Left cardiac atrium (tissue), 4 donors: ENCODE data around the gene DGLUCY. TPM values are rescaled to one million over a fixed set of nuclear protein-coding genes. Genes with fewer than 3 reads are reported as not detected.
A peak's percentile ranks its signal among the peaks of the same experiment; 100 is the strongest.
"Not testable (repeated sequence)": the region's sequence is repeated elsewhere in the genome, so short reads cannot be mapped to it uniquely, and the experiment has no call there.

ENCODE experiments used
- ATAC-seq, 2 donors: fragments of 200-7000 bp; cut with Tn5 transposase; one replicate each; pipeline ENCODE4 v1.9.1; 2020; ENCODE audit warnings: mild to moderate bottlenecking in 2 of 2, moderate library complexity in 2 of 2
- DNase-seq: peaks from one replicate; pipeline ENCODE4 v3.0.0-alpha.2; 2020
- intact Hi-C, 2 donors: fragments of 100-400 bp; cut with DNase I; formaldehyde crosslinking; loops; one replicate each; pipeline versions ENCODE4 v1.14.1 to v1.15.1; 2022 to 2023
- total RNA-seq, 2 donors: library from RNA; stranded (reverse); fragmentation: NEBNext Ultra II Directional; extraction: Animal tissue kit (Norgen Biotek cat#: 25700); gene quantifications; one replicate each; pipeline ENCODE4 v1.2.1, GENCODE V29; 2021
- donor health status: DM: no; HTN: yes; CAD: no.
- donor health status: DM: no; HTN: yes; CAD: no; lungs with severe emphysema.
- donor health status: DM: yes; HTN: yes; CAD: no.
- donor health status: Dilated cardiomyopathy.

Gene DGLUCY
- total RNA-seq, 2 donors from 2014 or later = 110 to 129 TPM

GRCh38 chr14:91223028-91223783, 109.3 kb downstream of the DGLUCY start:
- no peak for DNase-seq
- peak; percentile 28 to 29 for ATAC-seq
- intact Hi-C loops = no loop called here

DNA sequence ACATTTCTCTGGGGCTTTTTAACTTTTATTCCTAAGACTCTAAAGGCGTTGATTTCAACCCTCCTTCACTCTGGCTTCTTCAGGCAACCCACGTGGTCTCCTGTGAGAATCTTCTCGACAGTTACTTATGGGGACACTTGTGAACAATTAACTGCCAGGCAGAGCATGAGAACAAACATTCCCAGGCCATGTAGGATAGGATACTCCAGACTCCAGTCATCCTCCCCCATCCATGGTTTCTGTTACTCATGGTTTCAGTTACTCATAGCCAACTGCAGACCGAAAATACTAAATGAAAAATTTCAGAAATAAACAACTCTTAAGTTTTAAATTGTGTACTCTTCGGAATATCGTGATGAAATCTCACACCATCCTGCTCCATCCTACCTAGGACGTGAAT, 111.2 kb downstream of the DGLUCY start:
- intact Hi-C loops = no loop called here
- DNase-seq (no peak), ATAC-seq (no peak)

- DNase-seq, intact Hi-C loops, ATAC-seq: not testable (repeated sequence)
These were observed 112.5 kb downstream of the DGLUCY start for GRCh38 chr14:91226360-91226759.

DNA sequence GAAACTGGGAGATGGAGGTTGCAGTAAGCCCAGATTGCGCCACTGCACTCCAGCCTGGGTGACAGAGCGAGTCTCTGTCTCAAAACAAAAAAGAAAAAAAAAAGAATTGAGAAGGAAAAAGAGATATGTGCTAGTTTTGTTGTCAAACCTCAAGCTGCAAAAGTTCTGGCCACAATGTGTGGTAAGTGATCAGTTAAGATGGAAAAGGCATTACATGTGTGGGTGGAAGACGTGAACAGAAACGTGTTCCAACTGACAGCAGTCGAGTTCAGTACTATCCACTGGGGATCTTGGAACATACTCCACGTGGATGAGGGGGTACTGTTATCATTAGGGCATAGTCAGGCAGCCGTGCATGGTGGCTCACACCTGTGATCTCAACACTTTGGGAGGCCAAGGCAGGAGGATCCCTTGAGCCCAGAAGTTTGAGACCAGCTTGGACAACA, 113.3 kb downstream of the DGLUCY start:
- ATAC-seq (no peak), DNase-seq (no peak)
- intact Hi-C loops = no loop called here

DNA sequence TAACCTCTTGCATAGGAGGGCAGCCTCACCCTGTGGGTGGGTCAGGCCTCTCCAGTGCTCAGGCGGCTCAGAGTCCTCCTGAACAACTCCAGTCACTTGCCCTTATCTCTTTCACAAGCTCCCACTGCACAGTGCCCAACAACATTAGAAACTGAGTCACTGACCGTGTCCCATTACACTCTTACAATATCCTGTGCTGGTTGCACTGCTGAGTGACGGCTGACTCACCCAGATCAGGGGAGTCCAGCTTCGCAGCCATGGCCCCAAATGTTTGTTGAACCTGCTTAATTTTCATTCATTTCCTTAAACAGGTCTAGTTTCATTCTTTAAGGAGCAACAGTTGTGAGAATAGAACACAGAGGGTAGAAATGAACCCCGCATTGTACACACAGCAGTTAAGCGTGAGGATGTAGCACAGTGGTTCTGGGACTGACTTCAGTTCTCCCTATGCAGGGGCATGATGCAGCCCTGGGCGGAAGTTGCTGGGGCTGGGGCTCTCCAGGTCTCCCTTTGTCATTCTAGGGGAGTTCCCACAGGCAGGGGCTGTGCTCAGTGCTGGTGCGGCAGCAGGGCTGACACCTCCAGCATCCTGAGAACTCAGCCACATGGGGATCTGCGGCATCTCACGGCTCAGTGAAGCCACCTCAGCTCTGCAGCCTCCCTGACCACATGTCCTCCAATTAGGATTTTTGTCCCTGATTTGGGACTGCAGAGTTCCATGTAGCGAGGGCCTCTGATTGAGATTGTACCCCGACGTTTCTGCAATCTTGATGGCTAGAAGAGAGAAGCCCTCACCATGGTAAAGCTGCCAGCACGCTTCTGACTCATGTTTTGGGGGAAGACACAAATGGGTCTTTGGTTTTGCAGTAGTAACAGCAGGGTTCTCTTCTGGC, 114.5 kb downstream of the DGLUCY start:
- intact Hi-C loops = no loop called here
- ATAC-seq (peak; percentile 12 to 13), DNase-seq (no peak)

DNA sequence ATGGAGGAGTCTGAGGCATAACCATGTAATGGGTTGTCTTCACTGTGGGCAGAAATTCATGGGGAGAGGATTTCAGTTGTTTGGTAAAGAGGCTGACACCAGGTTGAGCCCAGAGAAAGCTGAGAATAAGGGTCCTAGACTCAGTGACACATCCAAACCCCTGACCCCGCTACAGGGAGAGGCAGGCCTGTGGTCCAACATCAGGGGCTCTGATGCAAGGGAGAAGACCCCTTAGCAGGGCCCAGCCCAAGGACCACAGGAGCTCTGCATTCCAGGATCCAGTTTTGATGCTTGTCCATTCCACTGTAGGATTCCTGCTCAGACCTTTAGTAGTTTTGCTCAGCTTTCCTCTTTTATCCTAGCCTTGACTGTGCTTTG, 115.1 kb downstream of the DGLUCY start:
- intact Hi-C loops = no loop called here
- no peak for DNase-seq
- ATAC-seq = no peak

DNA sequence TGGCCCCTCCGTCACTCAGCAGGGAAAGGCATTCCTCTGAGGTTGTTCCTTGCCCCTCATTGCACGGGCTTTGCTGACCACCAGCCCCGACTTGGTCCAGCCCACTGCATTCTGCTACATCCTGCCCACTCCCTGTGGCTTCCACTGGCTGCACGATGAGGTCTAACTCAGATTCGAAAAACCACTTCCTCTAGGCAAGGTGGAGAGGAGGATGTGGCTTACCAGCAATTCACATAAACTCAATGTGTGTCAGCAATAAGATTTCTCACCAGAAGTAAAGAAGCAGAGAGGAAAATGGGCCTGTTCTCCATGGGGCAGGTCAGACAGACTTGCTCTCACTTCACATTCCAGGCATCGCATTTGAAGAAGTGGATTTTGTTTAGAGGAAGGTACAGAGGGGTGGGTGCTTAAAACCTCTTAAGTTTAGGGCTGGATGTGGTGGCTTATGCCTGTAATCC, 115.9 kb downstream of the DGLUCY start:
- ATAC-seq = peak in 1 of 2 donors; percentile 43
- intact Hi-C loops = no loop called here
- no peak for DNase-seq

- intact Hi-C loops = no loop called here
- ATAC-seq = no peak
- no peak for DNase-seq
These were observed 116.6 kb downstream of the DGLUCY start for GRCh38 chr14:91230397-91231035.

DNA sequence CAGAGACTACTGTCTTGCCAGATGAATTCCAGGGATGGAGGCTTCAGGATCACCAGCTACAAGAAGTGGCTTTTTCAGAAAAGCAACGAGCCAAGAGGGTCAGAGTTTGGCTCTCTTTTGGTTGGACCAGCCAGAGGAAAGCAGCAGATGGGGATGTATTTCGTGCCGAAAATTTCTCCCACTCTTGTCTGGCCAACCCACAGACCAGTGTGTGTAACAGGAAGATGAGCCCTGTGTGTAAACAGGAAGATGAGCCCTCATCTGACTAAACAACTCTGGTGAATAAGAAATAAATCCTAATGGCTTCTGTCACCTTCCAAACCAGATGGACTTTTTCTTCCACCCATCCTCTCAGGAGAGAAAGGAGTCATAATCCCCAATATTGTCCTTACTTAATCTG, 117.6 kb downstream of the DGLUCY start:
- ATAC-seq = no peak
- intact Hi-C loops = no loop called here
- no peak for DNase-seq

DNA sequence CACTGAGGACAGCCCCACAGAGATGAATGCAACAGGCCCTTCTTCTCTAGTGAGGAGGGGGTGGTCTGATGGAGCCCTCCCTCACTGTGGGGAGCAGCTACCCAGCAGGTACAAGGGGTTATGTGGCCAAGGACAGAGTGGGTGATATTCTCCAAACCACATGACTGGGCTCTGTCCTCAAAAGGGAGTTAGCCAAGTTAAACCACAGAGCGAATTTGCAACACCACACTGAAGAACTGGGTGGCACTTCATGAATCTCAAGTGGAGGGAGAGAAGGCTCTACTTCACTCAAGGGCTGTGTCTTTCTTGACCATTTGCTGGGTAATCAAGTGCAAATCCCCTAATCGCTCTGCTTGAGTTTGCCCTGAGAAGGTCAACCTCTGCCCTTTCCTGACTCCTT, 118.2 kb downstream of the DGLUCY start:
- DNase-seq (no peak), ATAC-seq (no peak)
- intact Hi-C loops = no loop called here

- no peak for DNase-seq
- ATAC-seq = no peak
- intact Hi-C loops = no loop called here
These were observed 118.7 kb downstream of the DGLUCY start for GRCh38 chr14:91232603-91233002.

DNA sequence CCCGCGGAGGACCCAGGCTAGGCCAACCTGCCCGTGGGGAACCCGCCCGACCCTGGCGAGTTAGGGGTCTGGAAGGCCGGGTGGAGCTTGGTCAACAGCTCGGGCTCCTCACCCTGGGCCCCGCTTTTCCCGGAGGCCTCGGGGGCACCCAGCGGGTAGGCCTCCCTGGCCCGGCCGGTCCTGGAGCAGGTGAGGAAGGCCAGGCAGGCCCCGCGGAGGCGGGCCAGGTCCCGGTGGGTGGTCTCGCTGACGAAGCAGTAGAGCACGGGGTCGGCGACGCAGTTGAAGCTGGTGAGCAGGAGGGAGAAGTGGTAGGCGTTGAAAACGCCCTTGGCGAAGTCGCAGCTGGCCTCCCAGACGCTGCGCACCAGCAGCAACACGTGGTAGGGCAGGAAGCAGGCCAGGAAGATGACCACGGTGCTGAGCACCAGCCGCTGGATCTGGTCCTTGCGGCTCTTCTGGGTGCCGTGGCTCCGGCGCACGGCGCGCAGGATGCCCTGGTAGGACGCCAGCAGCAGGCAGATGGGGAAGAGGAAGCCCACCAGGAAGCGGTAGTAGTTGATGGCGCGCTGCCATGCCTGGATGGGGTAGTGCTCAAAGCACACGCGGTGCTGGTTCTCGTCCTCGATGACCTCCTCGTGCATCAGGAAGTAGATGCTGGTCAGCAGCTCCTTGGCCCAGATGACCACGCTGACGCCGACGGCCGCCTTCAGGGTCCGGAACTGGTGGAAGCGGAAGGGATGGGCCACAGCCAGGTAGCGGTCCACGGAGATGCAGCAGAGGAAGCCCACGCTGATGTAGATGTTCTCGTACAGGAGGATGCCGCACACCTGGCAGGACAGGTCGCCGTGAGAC, 120.3 kb downstream of the DGLUCY start:
- peak in 1 of 2 donors; percentile 4 for ATAC-seq
- no peak for DNase-seq
- intact Hi-C loops = no loop called here

DNA sequence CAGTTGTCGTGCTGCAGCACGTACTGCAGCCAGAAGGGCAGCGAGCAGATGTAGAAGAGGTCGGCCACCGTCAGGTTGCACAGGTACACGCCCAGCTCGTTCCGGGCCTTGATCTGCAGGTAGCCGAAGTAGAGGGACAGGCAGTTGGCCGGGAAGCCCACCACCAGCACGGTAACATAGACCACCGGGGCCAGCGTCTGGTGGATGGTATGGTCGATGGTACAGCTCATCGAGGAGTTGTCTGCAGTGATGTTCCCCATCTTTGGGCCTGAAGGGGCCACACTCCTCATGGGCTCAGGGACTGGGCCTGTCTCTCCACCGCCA, 120.9 kb downstream of the DGLUCY start:
- ATAC-seq (no peak), DNase-seq (no peak)
- intact Hi-C loops = no loop called here

- DNase-seq (no peak), ATAC-seq (no peak)
- intact Hi-C loops = no loop called here
These were observed 122.0 kb downstream of the DGLUCY start for GRCh38 chr14:91235841-91236240.

- DNase-seq (no peak), ATAC-seq (no peak)
- intact Hi-C loops = no loop called here
These were observed 123.3 kb downstream of the DGLUCY start for GRCh38 chr14:91237219-91237618.

- ATAC-seq = no peak
- no peak for DNase-seq
- intact Hi-C loops = no loop called here
These were observed 124.2 kb downstream of the DGLUCY start for GRCh38 chr14:91238085-91238484.

GRCh38 chr14:91238661-91239060, 124.8 kb downstream of the DGLUCY start:
- no peak for ATAC-seq
- intact Hi-C loops = no loop called here

DNA sequence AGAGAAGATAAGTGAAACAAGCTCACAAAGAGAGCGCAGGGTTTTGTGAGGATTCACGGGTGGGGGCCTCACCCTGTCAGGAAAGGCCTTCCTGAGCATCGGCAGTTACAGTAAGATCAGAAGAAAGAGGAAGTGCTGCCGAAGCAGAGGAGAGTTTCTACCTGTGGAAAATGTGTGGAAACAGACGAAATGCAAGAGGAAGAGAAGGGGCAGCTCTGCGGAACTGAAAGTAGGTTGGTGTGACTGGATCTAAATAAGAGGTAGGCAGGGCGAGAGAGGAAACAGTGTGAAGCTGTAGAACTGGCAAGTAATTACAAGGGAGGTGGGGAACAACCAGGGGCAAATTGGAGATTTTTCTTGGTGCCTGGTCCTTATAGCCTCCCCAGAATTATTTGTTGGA, 128.0 kb downstream of the DGLUCY start:
- intact Hi-C loops = no loop called here
- DNase-seq = no peak
- ATAC-seq = no peak

More at GRCh38 chr14:91238661-91239060, 124.8 kb downstream of the DGLUCY start:
- no peak for DNase-seq

DNA sequence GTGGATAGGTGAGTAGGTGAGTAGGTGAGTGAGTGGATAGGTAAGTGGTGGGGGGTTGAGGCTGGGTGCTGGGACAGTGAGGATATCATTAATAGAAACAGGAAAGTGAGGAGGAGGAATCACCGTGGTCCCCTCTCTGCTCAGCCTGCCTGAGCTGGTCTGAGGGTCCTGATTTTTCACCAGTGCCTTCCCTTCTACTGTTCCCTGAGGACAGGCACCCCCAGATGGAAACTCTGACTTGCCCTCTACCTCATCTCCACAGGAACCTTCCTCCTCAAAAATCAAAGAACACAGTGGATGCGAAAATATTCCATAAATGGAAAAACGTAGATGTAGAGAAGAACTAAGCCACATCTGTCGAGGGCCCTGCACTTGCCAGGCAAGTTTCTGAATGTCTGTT, 128.8 kb downstream of the DGLUCY start:
- no peak for DNase-seq

More for the DNA sequence above, 128.8 kb downstream of the DGLUCY start:
- ATAC-seq = no peak
- intact Hi-C loops = no loop called here
